ENCODE measurements around the gene PGAM5.
"Not testable (repeated sequence)": the region's sequence is repeated elsewhere in the genome, so short reads cannot be mapped to it uniquely, and the experiment has no call there.

DNA sequence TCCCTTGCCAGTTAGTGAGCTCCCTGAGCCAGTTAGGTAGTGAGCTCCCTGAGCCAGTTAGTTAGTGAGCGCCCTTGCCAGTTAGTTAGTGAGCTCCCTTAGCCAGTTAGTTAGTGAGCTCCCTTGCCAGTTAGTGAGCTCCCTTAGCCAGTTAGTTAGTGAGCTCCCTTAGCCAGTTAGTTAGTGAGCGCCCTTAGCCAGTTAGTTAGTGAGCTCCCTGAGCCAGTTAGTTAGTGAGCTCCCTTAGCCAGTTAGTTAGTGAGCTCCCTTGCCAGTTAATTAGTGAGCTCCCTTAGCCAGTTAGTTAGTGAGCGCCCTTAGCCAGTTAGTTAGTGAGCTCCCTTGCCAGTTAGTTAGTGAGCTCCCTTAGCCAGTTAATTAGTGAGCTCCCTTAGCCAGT, 18.6 kb upstream of the PGAM5 start:
- TF ChIP-seq, protein P1, sequence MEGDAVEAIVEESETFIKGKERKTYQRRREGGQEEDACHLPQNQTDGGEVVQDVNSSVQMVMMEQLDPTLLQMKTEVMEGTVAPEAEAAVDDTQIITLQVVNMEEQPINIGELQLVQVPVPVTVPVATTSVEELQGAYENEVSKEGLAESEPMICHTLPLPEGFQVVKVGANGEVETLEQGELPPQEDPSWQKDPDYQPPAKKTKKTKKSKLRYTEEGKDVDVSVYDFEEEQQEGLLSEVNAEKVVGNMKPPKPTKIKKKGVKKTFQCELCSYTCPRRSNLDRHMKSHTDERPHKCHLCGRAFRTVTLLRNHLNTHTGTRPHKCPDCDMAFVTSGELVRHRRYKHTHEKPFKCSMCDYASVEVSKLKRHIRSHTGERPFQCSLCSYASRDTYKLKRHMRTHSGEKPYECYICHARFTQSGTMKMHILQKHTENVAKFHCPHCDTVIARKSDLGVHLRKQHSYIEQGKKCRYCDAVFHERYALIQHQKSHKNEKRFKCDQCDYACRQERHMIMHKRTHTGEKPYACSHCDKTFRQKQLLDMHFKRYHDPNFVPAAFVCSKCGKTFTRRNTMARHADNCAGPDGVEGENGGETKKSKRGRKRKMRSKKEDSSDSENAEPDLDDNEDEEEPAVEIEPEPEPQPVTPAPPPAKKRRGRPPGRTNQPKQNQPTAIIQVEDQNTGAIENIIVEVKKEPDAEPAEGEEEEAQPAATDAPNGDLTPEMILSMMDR (IDR thresholded peaks at IDR 0.05; ENCODE audit: borderline replicate concordance, extremely low read depth, low read length, poor library complexity, severe bottlenecking) = not testable (repeated sequence)
- not testable (repeated sequence) for TF ChIP-seq EZH2 (IDR thresholded peaks at IDR 0.05; ENCODE audit: borderline replicate concordance, low read depth, low read length, severe bottlenecking)
